Cardiac muscle cell (in vitro differentiated cells and primary cell): ENCODE data around the gene KIF6. TPM values are rescaled to one million over a fixed set of nuclear protein-coding genes. Genes with fewer than 3 reads are reported as not detected.
"Not testable (repeated sequence)": the region's sequence is repeated elsewhere in the genome, so short reads cannot be mapped to it uniquely, and the experiment has no call there.

Source experiments
- DNase-seq, 2 donors: peaks; one replicate each; pipeline versions ENCODE4 v3.0.0 to v3.0.0-alpha.2; 2010 to 2017; ENCODE audit warnings: low read depth in 1 of 2, low spot score in 1 of 2
- H3K27ac ChIP-seq: fragments of 200-600 bp; sonication (generic); 2 replicates; pipeline ENCODE4 v1.5.1; 2016
- H3K27me3 ChIP-seq: fragments of 200-600 bp; sonication (generic); 2 replicates; pipeline ENCODE4 v1.6.0; 2016; ENCODE audit warnings: control low read depth
- H3K36me3 ChIP-seq: fragments of 200-600 bp; sonication (generic); 2 replicates; pipeline ENCODE4 v1.5.1; 2016; ENCODE audit warnings: control low read depth
- H3K4me1 ChIP-seq: fragments of 200-600 bp; sonication (generic); 2 replicates; pipeline ENCODE4 v1.8.1; 2017; ENCODE audit warnings: low read depth, mild to moderate bottlenecking, mixed run types
- H3K4me3 ChIP-seq: fragments of 200-600 bp; sonication (generic); 2 replicates; pipeline ENCODE4 v1.5.1; 2016; ENCODE audit warnings: mild to moderate bottlenecking
- H3K9me3 ChIP-seq: fragments of 200-600 bp; sonication (generic); 2 replicates; pipeline ENCODE4 v1.5.1; 2017; ENCODE audit warnings: low read depth, mild to moderate bottlenecking, control low read depth
- CTCF ChIP-seq: IDR thresholded peaks from 2 replicates; pipeline ENCODE4 v1.5.1; 2012; ENCODE audit warnings: low read depth, mild to moderate bottlenecking, low read length
- polyA plus RNA-seq: library from polyadenylated mRNA; unstranded; fragments of >200 nt; fragmentation: Nextera tagmentation; extraction: Ambion mirVana; gene quantifications from 2 replicates; pipeline ENCODE4 v1.2.1, GENCODE V29; 2016
- total RNA-seq: library from RNA; depleted of rRNA; stranded (reverse); fragments of >200 nt; gene quantifications from 2 replicates; pipeline ENCODE4 v1.2.3, GENCODE V29; 2016

KIF6 gene
- total and polyA plus RNA-seq, 2 experiments from 2014 or later = 0.69 to 1.7 TPM

DNA sequence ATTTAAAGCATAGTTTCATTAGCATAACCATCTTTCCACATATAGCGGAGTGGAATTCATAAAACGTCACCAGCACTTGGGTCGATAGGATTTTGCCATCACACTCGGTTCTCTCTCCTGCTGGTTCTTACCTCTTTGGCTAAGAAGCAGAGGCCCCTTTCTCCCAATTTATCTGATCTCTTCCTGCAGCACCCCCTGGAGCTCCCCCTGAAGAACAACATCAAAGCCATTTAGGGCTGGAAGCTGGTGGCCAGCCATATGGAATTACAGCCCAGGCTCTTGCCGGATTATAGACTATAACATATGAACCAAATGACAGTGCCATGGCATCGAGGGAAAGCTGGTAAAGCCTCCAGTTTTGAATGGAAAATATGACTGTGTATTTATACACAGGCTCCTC, 6.4 kb upstream of the KIF6 start:
- no peaks in the 10 kb centered on the region for H3K36me3 ChIP-seq
- DNase-seq = no peak
- H3K4me1 ChIP-seq = no peaks in the 10 kb centered on the region
- H3K4me3 ChIP-seq = no peak overlapping the region
- H3K9me3 ChIP-seq = no peaks in the 10 kb centered on the region
- TF ChIP-seq CTCF = no peak
- H3K27ac ChIP-seq = no peak overlapping the region
- no peaks in the 10 kb centered on the region for H3K27me3 ChIP-seq

DNA sequence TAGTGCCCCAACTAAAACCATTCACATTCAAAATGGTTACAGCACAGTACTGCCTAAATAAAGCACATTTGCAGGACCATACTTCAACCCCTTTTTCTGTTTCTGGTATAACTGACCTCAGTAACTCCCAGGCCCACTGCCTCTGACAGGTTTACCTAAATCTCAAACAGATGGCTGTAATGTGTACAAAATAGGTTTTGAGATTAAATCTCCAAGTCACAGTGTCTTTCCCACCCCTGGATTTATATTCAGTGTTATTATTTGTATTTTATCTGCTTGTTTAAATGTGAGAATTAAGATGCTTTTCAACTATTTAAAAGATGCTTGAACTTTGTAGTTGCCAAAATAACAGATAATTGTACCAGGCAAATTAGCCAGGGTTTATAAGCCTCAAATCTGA, 4.7 kb upstream of the KIF6 start:
- Histone ChIP-seq H3K27me3 (no peaks in the 10 kb centered on the region), H3K27ac (no peak overlapping the region), H3K36me3 (no peaks in the 10 kb centered on the region), H3K9me3 (no peaks in the 10 kb centered on the region), H3K4me3 (no peak overlapping the region), H3K4me1 (no peaks in the 10 kb centered on the region)
- no peak for TF ChIP-seq CTCF
- no peak for DNase-seq

DNA sequence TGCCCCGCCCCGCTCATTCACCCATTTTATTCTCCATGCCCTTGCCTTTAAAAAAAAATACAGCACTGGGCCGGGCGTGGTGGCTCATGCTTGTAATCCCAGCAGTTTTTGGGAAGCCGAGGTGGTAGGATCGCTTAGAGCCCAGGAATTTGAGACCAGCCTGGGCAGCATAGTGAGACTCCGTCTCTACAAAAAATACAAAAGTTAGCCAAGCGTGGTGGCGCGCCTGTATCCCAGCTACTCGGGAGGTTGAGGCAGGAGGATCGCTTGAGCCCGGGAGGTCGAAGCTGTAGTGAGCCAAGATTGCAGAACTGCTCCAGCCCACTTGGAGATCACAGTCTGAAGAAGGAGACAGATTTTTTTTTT, 407 bp upstream of the KIF6 start:
- TF ChIP-seq CTCF = no peak
- H3K9me3 ChIP-seq = no peaks in the 10 kb centered on the region

GRCh38 chr6:39723350-39723749, 1.9 kb downstream of the KIF6 start:
- H3K27me3 ChIP-seq, H3K9me3 ChIP-seq, H3K36me3 ChIP-seq, H3K27ac ChIP-seq, DNase-seq, H3K4me1 ChIP-seq, H3K4me3 ChIP-seq: not testable (repeated sequence)

More for the DNA sequence above, 407 bp upstream of the KIF6 start:
- no peak for DNase-seq
- Histone ChIP-seq H3K36me3 (no peaks in the 10 kb centered on the region), H3K27ac (no peak overlapping the region), H3K4me3 (no peak overlapping the region), H3K4me1 (no peaks in the 10 kb centered on the region), H3K27me3 (no peaks in the 10 kb centered on the region)

GRCh38 chr6:39714802-39715201, 10.4 kb downstream of the KIF6 start:
- Histone ChIP-seq H3K27me3 (no peaks in the 10 kb centered on the region), H3K9me3 (no peaks in the 10 kb centered on the region)
- no peak for DNase-seq

GRCh38 chr6:39707962-39708683, 17.1 kb downstream of the KIF6 start:
- DNase-seq = no peak
- Histone ChIP-seq H3K4me1 (no peaks in the 10 kb centered on the region), H3K27me3 (no peaks in the 10 kb centered on the region), H3K9me3 (no peaks in the 10 kb centered on the region), H3K36me3 (no peaks in the 10 kb centered on the region), H3K4me3 (no peak overlapping the region), H3K27ac (no peak overlapping the region)
- no peak for TF ChIP-seq CTCF

More at GRCh38 chr6:39714802-39715201, 10.4 kb downstream of the KIF6 start:
- no peak overlapping the region for H3K4me3 ChIP-seq
- H3K4me1 ChIP-seq = no peaks in the 10 kb centered on the region
- TF ChIP-seq CTCF = no peak
- no peaks in the 10 kb centered on the region for H3K36me3 ChIP-seq
- no peak overlapping the region for H3K27ac ChIP-seq
